ENCODE results near the gene PAMR1.
A peak's percentile ranks its signal among the peaks of the same experiment; 100 is the strongest.

The PAMR1 gene

DNA sequence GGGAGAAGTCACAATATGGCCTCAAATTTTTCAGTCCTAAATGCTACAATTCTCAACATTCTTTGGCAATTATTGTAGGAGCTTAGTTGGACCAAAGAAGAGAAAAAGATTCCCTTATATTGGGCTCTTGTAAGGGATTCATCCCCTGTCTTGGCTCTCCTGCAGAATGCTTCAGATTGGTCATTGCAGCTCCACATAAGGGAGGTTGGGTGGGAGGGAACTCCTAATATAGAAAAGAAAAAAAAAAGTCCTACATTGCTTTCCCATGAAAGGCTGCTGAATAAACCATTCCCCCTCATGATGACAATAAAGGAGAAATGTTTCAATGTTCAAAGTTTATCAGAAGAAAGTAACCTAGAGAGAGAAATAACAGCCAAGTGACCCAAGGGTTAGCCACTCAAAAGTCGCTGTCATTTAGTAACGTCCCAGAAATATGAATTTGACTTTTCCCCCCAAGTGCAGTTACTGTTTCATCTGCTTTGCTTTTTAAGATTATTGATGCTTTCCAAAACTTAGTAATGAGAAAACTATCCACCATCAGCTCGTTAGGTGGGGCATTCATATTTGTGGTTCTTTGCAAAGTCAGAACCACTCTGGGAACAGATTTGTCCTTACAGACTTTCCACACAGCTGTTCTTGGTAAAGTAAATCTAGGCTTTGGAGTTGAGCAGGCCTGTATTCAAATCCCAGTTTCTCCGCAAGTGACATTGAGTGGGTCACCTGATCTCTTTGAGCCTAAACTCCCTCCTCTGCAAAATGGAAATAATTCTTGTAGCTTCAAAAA lies 101.1 kb downstream of the PAMR1 start:
- ChIA-PET POLR2A (no interaction called here), CTCF (interaction anchor here (0.8 to 2.2 kb wide), 4 partner anchors 9 to 61 kb away, joined by 3 to 9 read pairs (median 5); no protein-coding TSS in a partner anchor)
- peak; percentile 49 for DNase-seq (ENCODE audit: low read depth, low spot score)
- no peak overlapping the region for H3K4me3 ChIP-seq (ENCODE audit: low read depth, low read length)
- no peak for TF ChIP-seq CTCF (IDR thresholded peaks at IDR 0.05; ENCODE audit: insufficient read depth, low read length, missing control alignments)

DNA sequence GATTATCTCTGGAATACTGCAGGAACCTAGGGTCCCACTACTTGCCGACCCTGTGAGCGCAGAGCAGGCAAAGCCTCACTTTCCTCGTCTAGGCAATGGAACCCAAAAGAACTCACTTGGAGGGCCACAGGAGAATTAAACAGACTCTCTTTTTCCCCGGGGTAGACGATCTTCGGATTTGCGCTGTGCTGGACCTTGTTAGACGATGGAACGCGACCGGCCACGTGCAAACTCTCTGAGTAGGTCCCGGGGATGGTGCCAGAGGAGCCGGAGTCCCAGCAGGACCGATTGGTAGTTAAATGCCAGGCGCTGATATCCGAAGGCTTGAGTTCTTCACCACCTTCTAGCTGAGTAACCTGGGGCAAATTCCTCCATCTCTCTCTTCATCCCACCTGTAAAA lies 105.0 kb downstream of the PAMR1 start:
- no peak overlapping the region; the same call in 1 of the 2 replicates for H3K4me3 ChIP-seq (ENCODE audit: low read depth, low read length)
- POLR2A ChIA-PET = no interaction called here
- no peak for DNase-seq (ENCODE audit: low read depth, low spot score)
- TF ChIP-seq CTCF (IDR thresholded peaks at IDR 0.05; ENCODE audit: insufficient read depth, low read length, missing control alignments) = no peak
- CTCF ChIA-PET = interaction anchor here (0.8 to 1.4 kb wide), 2 partner anchors 8 to 66 kb away, joined by 4 to 7 read pairs; no protein-coding TSS in a partner anchor

GRCh38 chr11:35419830-35420333 lies 105.5 kb downstream of the PAMR1 start:
- ChIA-PET CTCF (interaction anchor here (1.2 to 1.6 kb wide), 4 partner anchors 9 to 908 kb away, joined by 3 to 7 read pairs (median 4); no protein-coding TSS in a partner anchor), POLR2A (interaction anchor here (0.7 kb wide), 1 partner anchor 198 kb away, joined by 3 read pairs; no protein-coding TSS in a partner anchor)
- H3K4me3 ChIP-seq (ENCODE audit: low read depth, low read length) = peak overlapping the region; percentile 54
- DNase-seq (ENCODE audit: low read depth, low spot score) = no peak
- TF ChIP-seq CTCF (IDR thresholded peaks at IDR 0.05; ENCODE audit: insufficient read depth, low read length, missing control alignments) = no peak

DNA sequence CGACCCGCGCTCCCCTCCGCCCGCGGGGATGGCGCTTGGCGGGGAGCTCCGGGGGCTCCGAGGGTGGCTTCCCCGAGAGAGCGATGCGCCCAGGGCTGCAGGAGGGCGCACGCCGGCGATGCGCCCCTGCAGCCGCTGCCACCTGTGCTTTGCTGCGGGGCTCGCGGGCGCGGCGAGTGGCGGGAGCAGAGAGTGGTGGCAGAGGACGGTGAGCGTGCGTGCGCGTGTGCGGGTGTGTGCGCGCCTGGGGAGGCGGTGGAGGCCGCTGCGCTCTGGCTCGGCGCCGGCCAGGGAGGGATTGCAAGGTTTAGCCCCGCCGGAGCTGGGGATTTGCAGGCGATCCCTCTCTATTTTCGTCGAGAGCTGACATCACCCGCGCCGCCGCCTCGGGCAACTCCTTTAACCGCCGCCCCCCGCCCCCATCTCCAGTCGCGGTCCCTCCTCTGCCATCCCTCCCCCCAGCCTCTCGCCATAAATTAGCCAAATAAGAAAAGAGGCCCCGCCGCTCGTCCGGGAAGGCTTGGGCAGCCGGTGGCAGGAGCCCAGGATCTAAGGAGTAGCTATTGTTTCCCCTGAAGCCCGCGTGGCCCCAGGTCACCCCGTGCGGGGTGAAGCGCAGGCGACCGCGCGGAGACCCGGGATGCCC lies 106.1 kb downstream of the PAMR1 start, which contains the start of gene SLC1A2:
Gene SLC1A2 (minus strand): TSS at position 375 of the 646 bp plus-strand sequence. CDS start 592 bp downstream, outside the sequence.
- ChIA-PET CTCF (interaction anchor here (1.2 to 1.6 kb wide), 4 partner anchors 9 to 907 kb away, joined by 3 to 7 read pairs (median 4); no protein-coding TSS in a partner anchor), POLR2A (interaction anchor here (0.7 kb wide), 1 partner anchor 198 kb away, joined by 3 read pairs; no protein-coding TSS in a partner anchor)
- no peak for DNase-seq (ENCODE audit: low read depth, low spot score)
- TF ChIP-seq CTCF (IDR thresholded peaks at IDR 0.05; ENCODE audit: insufficient read depth, low read length, missing control alignments) = no peak
- H3K4me3 ChIP-seq (ENCODE audit: low read depth, low read length) = peak within 1 kb of the TSS; percentile 54

GRCh38 chr11:35418282-35419183 lies 106.9 kb downstream of the PAMR1 start:
- ChIA-PET CTCF (interaction anchor here (1.0 to 1.6 kb wide), 9 partner anchors 8 to 906 kb away, joined by 3 to 9 read pairs (median 4); no protein-coding TSS in a partner anchor), POLR2A (interaction anchor here (1.1 kb wide), 1 partner anchor 503 kb away, joined by 3 read pairs; no protein-coding TSS in a partner anchor)
- DNase-seq (ENCODE audit: low read depth, low spot score) = no peak
- H3K4me3 ChIP-seq (ENCODE audit: low read depth, low read length) = peak overlapping the region; percentile 54
- no peak for TF ChIP-seq CTCF (IDR thresholded peaks at IDR 0.05; ENCODE audit: insufficient read depth, low read length, missing control alignments)
